Keratinocyte (primary cell): ENCODE measurements around the gene KAT6B. TPM values are rescaled to one million over a fixed set of nuclear protein-coding genes. Genes with fewer than 3 reads are reported as not detected.

Experiments used
- DNase-seq: peaks from one replicate; pipeline ENCODE4 v3.0.0-alpha.2; 2011; ENCODE audit warnings: low read depth, missing footprints, low spot score
- FAIRE-seq: peaks from 2 replicates; lab custom pipeline; 2011; peaks lifted over from hg19 to GRCh38; lab: Jason Lieb, UNC
- H2AFZ ChIP-seq: 2 replicates; pipeline ENCODE4 v1.6.0; 2012; ENCODE audit warnings: low read length, control low read depth, inconsistent platforms; ENCODE audit not compliant: control insufficient read depth
- H3K27ac ChIP-seq: 2 replicates; pipeline ENCODE4 v1.5.1; 2011; ENCODE audit warnings: low read length; ENCODE audit not compliant: control insufficient read depth, insufficient read depth
- H3K27me3 ChIP-seq: 3 replicates; pipeline ENCODE4 v1.6.0; 2011; ENCODE audit warnings: low read length; ENCODE audit not compliant: control insufficient read depth, insufficient read depth; ENCODE audit errors: extremely low read depth
- H3K36me3 ChIP-seq, 2 experiments: 2 replicates in 1 of 2; 3 replicates in 1 of 2; pipeline ENCODE4 v1.5.1; 2011; ENCODE audit warnings: low read length in 2 of 2, mild to moderate bottlenecking in 1 of 2; ENCODE audit not compliant: control insufficient read depth in 2 of 2, insufficient read depth in 2 of 2; ENCODE audit errors: extremely low read depth in 1 of 2
- H3K4me1 ChIP-seq: 3 replicates; pipeline ENCODE4 v1.5.1; 2011; ENCODE audit warnings: low read length; ENCODE audit not compliant: control insufficient read depth, insufficient read depth; ENCODE audit errors: extremely low read depth
- H3K4me2 ChIP-seq: 3 replicates; pipeline ENCODE4 v1.6.0; 2011; ENCODE audit warnings: low read depth, low read length; ENCODE audit not compliant: control insufficient read depth, insufficient read depth; ENCODE audit errors: extremely low read depth
- H3K4me3 ChIP-seq, 3 experiments: fragments of 200-600 bp in 1 of 3; sonication (generic) in 1 of 3; 2 replicates in 2 of 3; 3 replicates in 1 of 3; pipeline ENCODE4 v1.5.1; 2011 to 2016; ENCODE audit warnings: low read length in 3 of 3, mild to moderate bottlenecking in 3 of 3, control low read depth in 2 of 3, inconsistent platforms in 1 of 3, low read depth in 1 of 3, mixed read lengths in 1 of 3, mixed run types in 1 of 3, moderate library complexity in 1 of 3; ENCODE audit not compliant: control insufficient read depth in 2 of 3, insufficient read depth in 2 of 3; ENCODE audit errors: extremely low read depth in 1 of 3
- H3K79me2 ChIP-seq: 2 replicates; pipeline ENCODE4 v1.6.0; 2012; ENCODE audit warnings: low read length; ENCODE audit not compliant: control insufficient read depth, insufficient read depth
- H3K9ac ChIP-seq: 3 replicates; pipeline ENCODE4 v1.6.0; 2011; ENCODE audit warnings: low read length; ENCODE audit not compliant: control insufficient read depth, insufficient read depth; ENCODE audit errors: extremely low read depth
- H3K9me1 ChIP-seq: 3 replicates; pipeline ENCODE4 v1.6.0; 2011; ENCODE audit warnings: low read length; ENCODE audit not compliant: control insufficient read depth, insufficient read depth; ENCODE audit errors: extremely low read depth
- H3K9me3 ChIP-seq: 2 replicates; pipeline ENCODE4 v1.5.1; 2012; ENCODE audit warnings: low read depth, low read length; ENCODE audit not compliant: control insufficient read depth
- H4K20me1 ChIP-seq: 3 replicates; pipeline ENCODE4 v1.6.0; 2011; ENCODE audit warnings: low read length; ENCODE audit not compliant: control insufficient read depth, insufficient read depth; ENCODE audit errors: extremely low read depth
- CTCF ChIP-seq, 3 experiments: IDR thresholded peaks in 1 of 3; conservative IDR thresholded peaks in 1 of 3; optimal IDR thresholded peaks in 1 of 3; 2 replicates in 2 of 3; 3 replicates in 1 of 3; pipeline versions ENCODE3 to v1.5.1; 2011; ENCODE audit warnings: low read length in 3 of 3, mild to moderate bottlenecking in 3 of 3, moderate library complexity in 2 of 3, control low read depth in 1 of 3, inconsistent platforms in 1 of 3; ENCODE audit not compliant: insufficient read depth in 2 of 3; ENCODE audit errors: extremely low read depth in 1 of 3
- EZH2 ChIP-seq: IDR thresholded peaks from one replicate; pipeline ENCODE4 v1.6.1; 2012; ENCODE audit warnings: inconsistent platforms, mild to moderate bottlenecking, low read length, moderate library complexity
- dilution Hi-C: fragments of 300-500 bp; cut with MboI; formaldehyde crosslinking; loops from one replicate; pipeline ENCODE4 v1.7.0; 2020; ENCODE audit warnings: low sequenced_read_pairs; ENCODE audit not compliant: extremely low pct_ligation_motif_present
- polyA plus RNA-seq, 5 experiments: library from polyadenylated mRNA; depleted of rRNA in 3 of 5; stranded (reverse) in 3 of 5; stranded (forward) in 1 of 5; unstranded in 1 of 5; fragments of >200 nt; gene quantifications; 1 replicate in 1 of 5; 2 replicates in 3 of 5; 3 replicates in 1 of 5; pipeline versions ENCODE4 v1.2.1 to v1.2.3, GENCODE V29; 2011 to 2012; ENCODE audit warnings: missing spikeins in 2 of 5, low read depth in 1 of 5, low replicate concordance in 1 of 5

KAT6B gene
- polyA plus RNA-seq, 1 donor (not counting 4 experiments of a cell fraction or from before 2014, with no cell fraction given): 2.9 TPM

GRCh38 chr10:75072727-75073126 lies 246.3 kb downstream of the KAT6B start:
- DNase-seq: no peak
- Histone ChIP-seq H2AFZ (no peak overlapping the region), H3K79me2 (no peaks in the 10 kb centered on the region), H3K4me1 (no peaks in the 10 kb centered on the region), H3K9ac (no peak overlapping the region), H3K4me3 (no peak overlapping the region), H3K9me3 (no peaks in the 10 kb centered on the region), H3K27ac (no peak overlapping the region), H3K4me2 (no peak overlapping the region), H3K27me3 (no peaks in the 10 kb centered on the region), H3K36me3 (no peaks in the 10 kb centered on the region), H3K9me1 (no peaks in the 10 kb centered on the region), H4K20me1 (no peaks in the 10 kb centered on the region)
- no peak for FAIRE-seq
- no peak for TF ChIP-seq EZH2
- TF ChIP-seq CTCF (optimal IDR thresholded peaks at IDR 0.05 in 1 of 3, IDR thresholded peaks at IDR 0.05 in 1 of 3, conservative IDR thresholded peaks at IDR 0.05 in 1 of 3; ENCODE audit: extremely low read depth in 1 of 3, insufficient read depth in 2 of 3, low read length in 3 of 3): no peak
- dilution Hi-C loops: no loop called here

GRCh38 chr10:75073442-75073841 lies 247.0 kb downstream of the KAT6B start:
- TF ChIP-seq EZH2 (no peak), CTCF (optimal IDR thresholded peaks at IDR 0.05 in 1 of 3, IDR thresholded peaks at IDR 0.05 in 1 of 3, conservative IDR thresholded peaks at IDR 0.05 in 1 of 3; ENCODE audit: extremely low read depth in 1 of 3, insufficient read depth in 2 of 3, low read length in 3 of 3) (no peak)
- H3K9ac ChIP-seq: no peak overlapping the region
- H3K79me2 ChIP-seq: no peaks in the 10 kb centered on the region
- no peak overlapping the region for H3K27ac ChIP-seq
- H3K36me3 ChIP-seq: no peaks in the 10 kb centered on the region
- no peaks in the 10 kb centered on the region for H4K20me1 ChIP-seq
- DNase-seq: no peak
- FAIRE-seq: no peak
- H3K9me3 ChIP-seq: no peaks in the 10 kb centered on the region
- H2AFZ ChIP-seq: no peak overlapping the region
- no peaks in the 10 kb centered on the region for H3K9me1 ChIP-seq
- dilution Hi-C loops: no loop called here
- no peak overlapping the region for H3K4me3 ChIP-seq
- no peak overlapping the region for H3K4me2 ChIP-seq
- H3K27me3 ChIP-seq: no peaks in the 10 kb centered on the region
- H3K4me1 ChIP-seq: no peaks in the 10 kb centered on the region
